Kidney epithelial cell (primary cell): ENCODE measurements around the gene SYNJ1. TPM values are rescaled to one million over a fixed set of nuclear protein-coding genes. Genes with fewer than 3 reads are reported as not detected.
"Not testable (repeated sequence)": the region's sequence is repeated elsewhere in the genome, so short reads cannot be mapped to it uniquely, and the experiment has no call there.

ENCODE experiments used
- DNase-seq: peaks from one replicate; pipeline ENCODE4 v3.0.0-alpha.2; 2010; ENCODE audit warnings: low read depth
- H3K27me3 ChIP-seq: 2 replicates; pipeline ENCODE4 v1.6.0; 2011; ENCODE audit warnings: low read length; ENCODE audit not compliant: control insufficient read depth, insufficient read depth
- H3K36me3 ChIP-seq: 2 replicates; pipeline ENCODE4 v1.5.1; 2011; ENCODE audit warnings: low read length; ENCODE audit not compliant: control insufficient read depth, insufficient read depth
- H3K4me3 ChIP-seq: 2 replicates; pipeline ENCODE4 v1.5.1; 2011; ENCODE audit warnings: low read depth, mild to moderate bottlenecking, control low read depth, low read length
- total RNA-seq: library from RNA; depleted of rRNA; stranded (reverse); fragments of >200 nt; gene quantifications from 2 replicates; pipeline ENCODE4 v1.2.3, GENCODE V29; 2015
- TF ChIP-seq, protein P1 (sequence below): IDR thresholded peaks from 2 replicates; pipeline ENCODE4 v1.5.1; 2011; ENCODE audit warnings: mild to moderate bottlenecking, moderate library complexity, low read length, control low read depth, inconsistent platforms; ENCODE audit not compliant: insufficient read depth, poor library complexity, severe bottlenecking

The SYNJ1 gene
- total RNA-seq, 1 donor from 2014 or later: 3.5 TPM

DNA sequence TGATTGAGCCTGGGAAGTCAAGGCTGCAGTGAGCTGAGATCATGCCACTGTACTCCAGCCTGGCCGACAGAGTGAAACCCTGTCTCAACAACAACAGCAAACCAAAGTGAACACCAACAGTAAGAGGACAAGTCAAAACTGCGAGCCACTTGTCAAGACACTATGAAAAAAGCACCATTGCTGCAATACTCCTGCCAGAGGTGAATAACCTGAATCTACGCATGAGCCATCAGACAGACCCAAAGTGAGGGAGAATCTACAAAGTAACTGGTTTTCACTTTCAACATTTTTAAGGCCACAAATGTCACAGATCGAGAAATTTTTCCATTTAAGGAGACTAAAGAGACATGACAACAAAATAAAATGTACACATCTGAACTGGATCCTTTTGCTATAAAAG is 21.9 kb downstream of the SYNJ1 start:
- no peak overlapping the region for H3K4me3 ChIP-seq
- H3K36me3 ChIP-seq: no peaks in the 10 kb centered on the region
- DNase-seq: no peak
- TF ChIP-seq, protein P1, sequence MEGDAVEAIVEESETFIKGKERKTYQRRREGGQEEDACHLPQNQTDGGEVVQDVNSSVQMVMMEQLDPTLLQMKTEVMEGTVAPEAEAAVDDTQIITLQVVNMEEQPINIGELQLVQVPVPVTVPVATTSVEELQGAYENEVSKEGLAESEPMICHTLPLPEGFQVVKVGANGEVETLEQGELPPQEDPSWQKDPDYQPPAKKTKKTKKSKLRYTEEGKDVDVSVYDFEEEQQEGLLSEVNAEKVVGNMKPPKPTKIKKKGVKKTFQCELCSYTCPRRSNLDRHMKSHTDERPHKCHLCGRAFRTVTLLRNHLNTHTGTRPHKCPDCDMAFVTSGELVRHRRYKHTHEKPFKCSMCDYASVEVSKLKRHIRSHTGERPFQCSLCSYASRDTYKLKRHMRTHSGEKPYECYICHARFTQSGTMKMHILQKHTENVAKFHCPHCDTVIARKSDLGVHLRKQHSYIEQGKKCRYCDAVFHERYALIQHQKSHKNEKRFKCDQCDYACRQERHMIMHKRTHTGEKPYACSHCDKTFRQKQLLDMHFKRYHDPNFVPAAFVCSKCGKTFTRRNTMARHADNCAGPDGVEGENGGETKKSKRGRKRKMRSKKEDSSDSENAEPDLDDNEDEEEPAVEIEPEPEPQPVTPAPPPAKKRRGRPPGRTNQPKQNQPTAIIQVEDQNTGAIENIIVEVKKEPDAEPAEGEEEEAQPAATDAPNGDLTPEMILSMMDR: no peak
- H3K27me3 ChIP-seq: no peaks in the 10 kb centered on the region

DNA sequence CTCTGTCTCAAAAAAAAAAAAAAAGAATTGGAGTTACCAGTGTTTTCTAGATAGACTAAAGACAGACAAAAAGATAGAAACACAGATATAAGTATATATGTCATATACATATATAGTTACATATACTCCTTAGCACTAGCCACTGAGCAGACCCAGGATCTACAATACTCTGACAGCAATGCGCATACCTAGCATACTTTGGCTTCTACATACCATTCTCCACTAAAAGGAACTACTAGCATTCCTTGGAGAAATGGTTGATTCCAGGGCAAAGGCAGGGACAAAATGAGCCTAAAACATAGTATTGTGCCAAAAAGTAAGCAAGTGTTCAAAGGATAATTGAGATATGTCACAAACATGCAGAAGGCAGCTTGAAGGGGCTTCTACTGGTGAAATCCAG is 22.7 kb downstream of the SYNJ1 start:
- Histone ChIP-seq H3K36me3 (no peaks in the 10 kb centered on the region), H3K4me3 (no peak overlapping the region), H3K27me3 (no peaks in the 10 kb centered on the region)
- TF ChIP-seq, protein P1: no peak
- DNase-seq: no peak

DNA sequence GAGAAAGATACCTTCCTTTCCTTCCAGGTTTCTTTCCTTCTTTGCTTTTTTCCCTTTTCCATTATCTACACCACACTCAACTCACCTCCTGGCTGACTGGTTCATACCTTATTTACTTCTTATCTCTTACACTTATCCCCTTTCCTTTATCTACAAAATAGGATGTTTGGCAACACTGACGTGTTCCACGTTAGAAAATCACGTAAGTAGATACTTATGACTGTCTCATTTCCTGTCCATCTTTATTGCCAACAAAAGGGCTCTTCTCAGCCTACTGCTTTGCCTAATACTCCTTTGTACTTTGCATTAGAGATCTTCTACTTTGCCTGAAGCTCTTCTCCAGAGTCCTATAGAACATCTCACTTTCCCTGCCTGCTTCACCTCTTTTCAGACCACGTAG is 25.1 kb downstream of the SYNJ1 start:
- no peaks in the 10 kb centered on the region for H3K36me3 ChIP-seq
- no peak overlapping the region for H3K4me3 ChIP-seq
- TF ChIP-seq, protein P1: no peak
- no peaks in the 10 kb centered on the region for H3K27me3 ChIP-seq
- DNase-seq: no peak

DNA sequence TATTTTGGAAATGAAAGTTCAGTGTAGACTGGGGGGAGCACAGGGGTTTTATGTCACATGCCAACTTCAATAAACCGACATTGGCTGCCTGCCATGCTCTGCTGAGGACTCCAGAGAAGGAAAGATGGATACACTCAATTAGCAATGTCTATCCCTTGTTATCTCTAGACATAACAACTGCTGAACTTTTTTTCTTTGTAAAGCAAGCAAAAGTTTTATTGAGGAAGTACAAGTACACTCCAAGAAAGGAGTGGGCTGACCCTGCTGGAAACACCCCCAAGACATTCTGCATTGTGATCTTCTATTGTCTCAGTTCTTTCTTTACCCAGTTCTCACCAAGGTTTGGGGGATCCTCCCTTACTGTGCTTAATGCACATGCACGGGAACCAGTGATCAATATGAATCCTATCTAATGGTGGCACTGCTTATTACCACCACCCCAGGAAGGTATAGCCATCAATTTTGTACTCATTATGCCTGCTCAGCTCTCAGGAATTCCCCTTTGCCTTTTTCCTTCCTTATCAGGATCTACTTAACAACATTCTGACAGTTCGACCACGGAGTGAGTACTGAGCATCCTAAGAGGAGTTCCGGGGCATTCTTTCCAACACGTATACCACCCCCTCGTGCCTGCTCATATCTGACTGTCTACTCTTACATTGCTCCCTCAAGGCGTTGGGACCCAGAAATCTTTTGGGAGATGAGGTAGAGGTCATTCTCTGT is 28.7 kb downstream of the SYNJ1 start:
- Histone ChIP-seq H3K4me3 (no peak overlapping the region), H3K27me3 (no peaks in the 10 kb centered on the region), H3K36me3 (no peaks in the 10 kb centered on the region)
- DNase-seq: no peak
- TF ChIP-seq, protein P1: no peak

DNA sequence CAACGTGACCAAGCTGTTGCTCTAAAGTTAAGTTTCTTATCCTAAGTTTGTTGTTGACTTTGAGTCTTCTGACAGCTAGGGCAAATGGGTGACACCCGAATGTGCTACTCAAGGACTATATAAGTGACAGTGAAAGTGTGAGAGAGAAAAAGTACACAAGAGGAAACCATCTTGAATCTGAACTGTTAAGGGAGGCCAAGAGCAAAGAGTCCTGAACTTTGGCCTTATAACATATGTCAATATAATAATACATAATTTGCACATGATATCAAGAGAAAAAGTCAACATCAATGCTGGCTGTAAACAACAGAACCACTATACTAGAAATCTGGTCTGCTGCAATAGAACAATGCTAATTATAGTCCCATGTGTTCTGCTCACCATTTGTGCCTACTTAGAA is 29.5 kb downstream of the SYNJ1 start:
- H3K36me3 ChIP-seq: no peaks in the 10 kb centered on the region
- no peak overlapping the region for H3K4me3 ChIP-seq
- DNase-seq: no peak
- TF ChIP-seq, protein P1: no peak
- no peaks in the 10 kb centered on the region for H3K27me3 ChIP-seq

DNA sequence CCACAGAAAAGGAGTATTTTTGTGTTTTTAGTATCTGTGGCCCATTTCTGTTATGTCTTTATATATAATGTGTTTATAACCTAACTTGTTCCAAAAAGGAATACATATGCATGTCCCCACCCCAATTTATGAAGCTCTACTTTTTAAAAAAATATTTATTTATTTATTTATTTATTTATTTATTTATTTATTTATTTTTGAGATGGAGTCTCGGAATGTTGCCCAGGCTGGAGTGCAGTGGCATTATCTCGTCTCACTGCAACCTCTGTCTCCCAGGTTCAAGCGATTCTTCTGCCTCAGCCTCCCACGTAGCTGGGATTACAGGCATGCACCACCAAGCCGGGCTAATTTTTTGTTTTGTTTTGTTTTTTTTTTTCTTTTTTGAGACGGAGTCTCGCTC is 32.3 kb downstream of the SYNJ1 start:
- not testable (repeated sequence) for H3K36me3 ChIP-seq, DNase-seq, H3K27me3 ChIP-seq, H3K4me3 ChIP-seq
